BLaER1 (cell line): ENCODE data around the gene PPP4R3A.
"Not testable (repeated sequence)": the region's sequence is repeated elsewhere in the genome, so short reads cannot be mapped to it uniquely, and the experiment has no call there.

Experiments
- H3K27ac ChIP-seq: shearing (Covaris generic); formaldehyde crosslinking; 2 replicates; pipeline ENCODE4 v1.8.1; 2022
- H3K27me3 ChIP-seq: shearing (Covaris generic); formaldehyde crosslinking; 2 replicates; pipeline ENCODE4 v1.8.1; 2022
- H3K36me3 ChIP-seq: shearing (Covaris generic); formaldehyde crosslinking; 2 replicates; pipeline ENCODE4 v1.8.1; 2022
- H3K4me1 ChIP-seq: shearing (Covaris generic); formaldehyde crosslinking; 2 replicates; pipeline ENCODE4 v1.8.1; 2022
- H3K4me2 ChIP-seq: shearing (Covaris generic); formaldehyde crosslinking; 2 replicates; pipeline ENCODE4 v1.8.1; 2022
- H3K4me3 ChIP-seq: shearing (Covaris generic); formaldehyde crosslinking; 2 replicates; pipeline ENCODE4 v1.8.1; 2022
- H3K9ac ChIP-seq: shearing (Covaris generic); formaldehyde crosslinking; 2 replicates; pipeline ENCODE4 v1.8.1; 2022
- H3K9me3 ChIP-seq: shearing (Covaris generic); formaldehyde crosslinking; 2 replicates; pipeline ENCODE4 v1.8.1; 2022
- H4K20me1 ChIP-seq: shearing (Covaris generic); formaldehyde crosslinking; 2 replicates; pipeline ENCODE4 v1.8.1; 2022
- Cebpa-rat ChIP-seq: shearing (Covaris generic); IDR thresholded peaks from 2 replicates; pipeline ENCODE4 v1.8.1; 2022

The PPP4R3A gene

DNA sequence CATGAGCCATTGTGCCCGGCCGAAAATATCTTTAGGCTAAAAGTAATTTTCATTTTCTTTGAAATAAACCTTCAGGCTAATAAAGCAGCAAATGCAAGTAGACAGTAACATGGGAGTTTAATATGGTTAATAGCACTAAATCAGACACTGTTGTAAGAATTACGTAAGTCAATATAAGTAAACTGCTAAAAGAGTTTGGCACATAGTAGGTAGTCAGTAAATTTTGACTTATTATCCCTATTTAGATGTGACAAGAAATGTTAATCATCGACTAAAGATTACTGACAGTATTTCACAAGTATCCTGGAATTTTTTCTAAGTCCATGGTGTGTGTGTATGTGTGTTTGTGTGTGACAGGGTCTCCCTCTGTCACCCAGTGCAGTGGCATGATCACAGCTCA is 3.9 kb downstream of the PPP4R3A start:
- Histone ChIP-seq H3K4me1 (peaks cover 26% of the 10 kb centered on the region), H3K4me3 (no peak overlapping the region), H3K9ac (no peak overlapping the region), H3K27ac (no peak overlapping the region), H3K9me3 (no peaks in the 10 kb centered on the region), H4K20me1 (peaks cover 81% of the 10 kb centered on the region), H3K4me2 (peak overlapping the region; percentile 29), H3K27me3 (no peaks in the 10 kb centered on the region), H3K36me3 (peaks cover 57% of the 10 kb centered on the region)
- no peak for TF ChIP-seq Cebpa-rat

DNA sequence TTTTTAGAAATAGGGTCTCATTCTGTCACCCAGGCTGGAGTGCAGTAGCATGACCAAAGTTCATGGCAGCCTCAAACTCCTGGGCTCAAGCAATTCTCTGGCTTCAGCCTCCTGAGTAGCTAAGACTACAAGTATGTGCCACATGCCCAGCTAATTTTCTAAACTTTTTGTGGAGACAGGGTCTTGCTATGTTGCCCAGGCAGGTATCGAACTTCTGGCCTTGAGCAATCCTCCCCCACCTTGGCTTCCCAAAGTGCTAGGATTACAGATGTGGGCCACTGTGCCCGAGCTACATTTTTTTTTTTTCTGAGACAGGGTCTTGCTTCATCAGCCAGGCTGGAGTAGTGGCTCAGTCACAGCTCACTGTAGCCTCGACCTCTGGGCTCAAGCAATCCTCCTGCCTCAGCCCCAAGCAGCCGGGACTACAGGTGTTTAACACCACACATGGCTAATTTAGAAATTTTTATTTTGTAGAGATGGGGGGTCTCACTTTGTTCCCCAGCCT is 7.1 kb downstream of the PPP4R3A start:
- H3K4me1 ChIP-seq, result peaks cover 22% of the 10 kb centered on the region
- H3K27ac ChIP-seq, result no peak overlapping the region
- H3K4me2 ChIP-seq, result no peak overlapping the region
- H3K9ac ChIP-seq, result no peak overlapping the region
- no peak for TF ChIP-seq Cebpa-rat
- H3K9me3 ChIP-seq, result no peaks in the 10 kb centered on the region
- H3K27me3 ChIP-seq, result no peaks in the 10 kb centered on the region
- no peak overlapping the region for H3K4me3 ChIP-seq
- H3K36me3 ChIP-seq, result peaks cover 87% of the 10 kb centered on the region
- peaks cover 97% of the 10 kb centered on the region for H4K20me1 ChIP-seq

DNA sequence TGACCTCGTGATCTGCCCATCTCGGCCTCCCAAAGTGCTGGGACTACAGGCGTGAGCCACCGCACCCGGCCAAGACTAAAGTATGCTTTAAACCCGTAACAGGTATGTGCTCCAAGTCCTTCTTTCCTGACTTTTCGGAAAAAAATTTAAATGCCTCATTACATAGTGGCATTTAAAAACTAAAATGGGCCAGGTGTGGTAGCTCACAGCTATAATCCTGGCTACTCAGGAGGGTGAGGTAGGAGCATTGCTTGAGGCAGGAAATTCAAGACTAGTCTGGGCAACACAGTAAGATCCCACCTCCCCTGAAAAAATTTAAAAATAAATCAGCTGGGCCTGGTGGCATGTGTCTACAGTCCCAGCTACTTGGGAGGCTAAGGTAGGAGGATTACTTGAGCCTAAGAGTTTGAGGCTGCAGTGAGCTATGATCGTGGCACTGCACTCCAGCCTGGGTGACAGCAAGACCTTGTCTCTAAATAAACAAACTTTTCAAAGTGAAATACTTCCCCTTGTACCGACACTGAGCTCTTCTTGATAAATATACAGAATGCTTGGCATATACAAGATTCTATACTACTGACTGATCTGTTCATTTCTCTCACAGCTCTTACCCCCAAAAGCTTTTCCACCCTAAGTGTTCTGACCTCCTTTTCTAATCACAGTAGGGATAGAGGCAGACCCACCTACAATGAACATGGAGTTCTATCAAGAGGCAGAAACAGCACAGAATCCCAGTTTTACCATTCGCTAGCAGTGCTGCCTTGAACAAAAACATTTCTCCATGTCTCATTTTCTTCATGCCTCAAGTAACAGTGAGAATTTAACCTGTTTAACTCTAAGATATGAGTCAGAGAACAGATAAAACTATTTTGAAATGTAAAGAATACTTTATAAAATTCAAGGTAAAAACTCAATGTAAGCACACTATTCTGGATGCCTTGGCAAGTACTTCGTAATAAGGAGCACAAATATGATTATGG is 7.9 kb downstream of the PPP4R3A start:
- no peak overlapping the region for H3K4me2 ChIP-seq
- peaks cover 91% of the 10 kb centered on the region for H3K36me3 ChIP-seq
- no peak overlapping the region for H3K4me3 ChIP-seq
- H3K9me3 ChIP-seq, result no peaks in the 10 kb centered on the region
- H3K9ac ChIP-seq, result no peak overlapping the region
- H3K27me3 ChIP-seq, result no peaks in the 10 kb centered on the region
- TF ChIP-seq Cebpa-rat, result no peak
- H4K20me1 ChIP-seq, result peaks cover 99% of the 10 kb centered on the region
- H3K27ac ChIP-seq, result no peak overlapping the region
- H3K4me1 ChIP-seq, result peaks cover 25% of the 10 kb centered on the region

DNA sequence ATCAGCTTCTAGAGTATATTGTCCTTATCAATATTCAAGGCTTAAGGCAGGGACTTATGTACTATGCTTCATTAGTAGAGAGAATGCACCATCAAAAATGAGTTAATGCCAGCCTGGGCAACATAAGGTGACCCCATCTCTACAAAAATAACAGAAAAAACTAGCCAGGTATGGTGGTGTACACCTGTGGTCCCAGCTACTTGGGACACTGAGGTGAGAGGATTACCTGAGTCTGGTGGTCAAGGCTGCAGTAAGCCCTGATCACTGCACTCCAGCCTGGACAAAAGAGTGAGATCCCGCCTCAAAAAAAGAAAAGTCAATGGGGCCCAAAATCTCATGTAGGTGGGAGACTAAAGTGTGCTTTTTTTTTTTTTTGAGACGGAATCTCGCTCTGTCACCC is 8.8 kb downstream of the PPP4R3A start:
- no peak overlapping the region for H3K9ac ChIP-seq
- no peak overlapping the region for H3K4me2 ChIP-seq
- no peak overlapping the region for H3K4me3 ChIP-seq
- no peak overlapping the region for H3K27ac ChIP-seq
- peaks cover 85% of the 10 kb centered on the region for H3K36me3 ChIP-seq
- H3K9me3 ChIP-seq, result no peaks in the 10 kb centered on the region
- TF ChIP-seq Cebpa-rat, result no peak
- no peaks in the 10 kb centered on the region for H3K27me3 ChIP-seq
- peaks cover 27% of the 10 kb centered on the region for H3K4me1 ChIP-seq
- H4K20me1 ChIP-seq, result peaks cover 100% of the 10 kb centered on the region

DNA sequence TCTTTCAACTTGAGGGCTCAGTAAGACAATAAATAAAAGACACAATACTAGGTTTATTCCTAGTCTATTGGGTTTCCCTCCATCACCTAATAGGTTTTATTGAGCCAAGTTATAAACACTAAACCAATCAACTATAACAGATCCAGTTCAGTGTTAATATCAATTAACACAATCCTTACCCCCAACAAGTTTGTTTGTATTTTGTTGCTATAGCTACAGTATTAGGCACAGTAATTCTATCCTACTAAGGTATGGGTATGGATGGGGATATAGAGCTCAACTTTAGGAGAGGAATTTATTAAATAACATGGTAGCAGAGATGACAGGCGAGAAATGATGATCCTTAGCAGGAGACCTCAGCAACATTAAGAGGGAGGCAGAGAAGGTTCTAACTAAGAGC is 13.3 kb downstream of the PPP4R3A start:
- no peaks in the 10 kb centered on the region for H3K9me3 ChIP-seq
- no peaks in the 10 kb centered on the region for H3K27me3 ChIP-seq
- no peak for TF ChIP-seq Cebpa-rat
- H3K36me3 ChIP-seq, result peaks cover 51% of the 10 kb centered on the region
- H3K4me3 ChIP-seq, result no peak overlapping the region
- peaks cover 58% of the 10 kb centered on the region for H3K4me1 ChIP-seq
- peak overlapping the region; percentile 69 for H3K4me2 ChIP-seq
- H3K9ac ChIP-seq, result no peak overlapping the region
- peaks cover 100% of the 10 kb centered on the region for H4K20me1 ChIP-seq
- no peak overlapping the region for H3K27ac ChIP-seq

DNA sequence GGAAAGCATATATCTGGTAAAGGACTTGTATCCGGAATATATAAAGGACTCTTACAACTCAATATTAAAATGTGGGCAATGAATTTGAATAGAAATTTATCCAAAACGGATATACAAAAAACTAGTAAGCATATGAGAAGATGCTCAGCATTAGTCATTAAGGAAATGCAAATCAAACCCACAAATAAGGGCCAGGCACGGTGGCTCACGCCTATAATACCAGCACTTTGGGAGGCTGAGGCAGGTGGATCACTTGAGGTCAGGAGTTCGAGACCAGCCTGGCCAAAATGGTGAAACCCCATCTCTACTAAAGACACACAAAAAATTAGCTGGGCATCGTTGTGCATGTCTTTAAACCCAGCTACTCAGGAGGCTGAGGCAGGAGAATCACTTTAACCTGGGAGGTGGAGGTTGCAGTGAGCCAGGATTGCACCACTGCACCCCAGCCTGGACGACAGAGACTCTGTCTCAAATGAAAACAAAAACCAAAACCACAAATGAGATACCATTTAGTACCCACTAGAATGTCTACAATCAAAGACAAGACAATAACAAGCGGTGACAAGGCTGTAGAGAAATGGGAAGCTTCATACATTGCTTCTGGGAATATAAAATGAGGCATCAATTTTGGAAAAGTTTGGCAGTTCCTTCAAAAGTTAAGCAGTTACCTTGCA is 15.6 kb downstream of the PPP4R3A start:
- peaks cover 51% of the 10 kb centered on the region for H3K36me3 ChIP-seq
- peaks cover 100% of the 10 kb centered on the region for H4K20me1 ChIP-seq
- not testable (repeated sequence) for H3K27ac ChIP-seq, H3K27me3 ChIP-seq, H3K9ac ChIP-seq, H3K4me3 ChIP-seq, H3K9me3 ChIP-seq
- H3K4me2 ChIP-seq, result peak overlapping the region; percentile 69; the same call in 1 of the 2 replicates
- H3K4me1 ChIP-seq, result peaks cover 63% of the 10 kb centered on the region

DNA sequence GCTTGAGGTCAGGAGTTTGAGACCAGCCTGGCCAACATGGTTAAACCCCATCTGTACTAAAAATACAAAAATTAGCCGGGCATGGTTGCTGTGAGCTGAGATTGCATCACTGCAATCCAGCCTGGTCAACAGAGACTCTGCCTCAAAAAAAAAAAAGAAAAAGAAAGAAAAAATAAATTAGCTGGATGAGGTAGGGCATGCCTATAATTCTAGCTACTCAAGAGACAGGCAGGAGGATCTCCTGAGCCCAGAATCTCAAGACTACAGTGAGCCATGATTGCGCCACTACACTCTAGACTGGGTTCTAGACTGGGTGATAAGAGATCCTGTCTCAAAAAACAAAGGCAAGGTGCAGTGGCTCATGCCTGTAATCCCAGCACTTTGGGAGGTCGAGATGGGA is 16.9 kb downstream of the PPP4R3A start:
- Histone ChIP-seq H3K27me3 (no peaks in the 10 kb centered on the region), H3K4me3 (no peak overlapping the region), H3K4me2 (no peak overlapping the region), H4K20me1 (peaks cover 100% of the 10 kb centered on the region), H3K27ac (no peak overlapping the region), H3K9ac (no peak overlapping the region), H3K36me3 (peaks cover 53% of the 10 kb centered on the region), H3K9me3 (no peaks in the 10 kb centered on the region), H3K4me1 (peaks cover 63% of the 10 kb centered on the region)
- no peak for TF ChIP-seq Cebpa-rat

DNA sequence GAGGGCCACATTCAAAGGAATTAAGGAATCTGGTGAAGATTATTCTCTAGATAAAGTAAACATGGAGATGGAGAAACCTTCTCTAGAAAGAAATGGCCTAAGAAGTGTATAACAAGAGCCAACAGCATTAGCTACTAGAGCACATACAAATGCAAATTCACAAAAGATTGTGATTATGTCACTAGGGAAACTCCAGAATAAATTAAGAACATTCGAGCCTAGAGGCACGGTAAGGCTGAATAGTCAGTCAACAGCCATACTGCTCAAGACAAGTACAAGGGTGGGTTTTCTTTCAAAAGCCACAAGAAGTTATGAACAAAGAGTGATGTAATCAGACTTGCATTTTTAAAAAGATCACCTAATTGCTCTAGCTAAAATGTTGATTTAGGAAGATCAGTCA is 25.4 kb downstream of the PPP4R3A start:
- Histone ChIP-seq H3K27ac (no peak overlapping the region), H3K9me3 (no peaks in the 10 kb centered on the region), H4K20me1 (peaks cover 100% of the 10 kb centered on the region), H3K9ac (no peak overlapping the region), H3K4me1 (no peaks in the 10 kb centered on the region), H3K4me2 (no peak overlapping the region), H3K4me3 (no peak overlapping the region), H3K36me3 (peaks cover 99% of the 10 kb centered on the region), H3K27me3 (no peaks in the 10 kb centered on the region)
- TF ChIP-seq Cebpa-rat, result no peak

DNA sequence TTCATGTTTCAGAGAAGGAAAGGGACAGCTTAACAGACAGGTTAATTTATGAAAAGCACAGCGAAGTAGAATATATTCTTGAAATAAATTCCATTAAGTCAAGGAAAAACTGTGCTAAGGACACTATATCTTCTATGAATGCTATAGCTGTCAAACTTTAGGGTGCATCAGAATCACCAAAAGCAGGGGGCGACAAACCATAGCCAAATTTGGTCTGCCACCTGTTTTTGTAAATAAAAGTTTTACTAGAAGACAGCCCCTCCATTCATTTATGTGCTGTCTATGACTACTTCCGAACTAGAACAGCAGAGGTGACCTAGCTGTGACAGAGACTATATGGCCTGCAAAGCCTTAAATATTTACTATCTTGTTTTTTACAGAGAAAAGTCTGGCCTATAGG is 25.9 kb downstream of the PPP4R3A start:
- no peaks in the 10 kb centered on the region for H3K4me1 ChIP-seq
- H3K4me2 ChIP-seq, result no peak overlapping the region
- no peak for TF ChIP-seq Cebpa-rat
- no peak overlapping the region for H3K27ac ChIP-seq
- H3K27me3 ChIP-seq, result no peaks in the 10 kb centered on the region
- H4K20me1 ChIP-seq, result peaks cover 100% of the 10 kb centered on the region
- H3K9ac ChIP-seq, result no peak overlapping the region
- no peaks in the 10 kb centered on the region for H3K9me3 ChIP-seq
- peaks cover 99% of the 10 kb centered on the region for H3K36me3 ChIP-seq
- no peak overlapping the region for H3K4me3 ChIP-seq
